ENCODE measurements around the gene ARRB1.

ARRB1 gene

GRCh38 chr11:75319035-75319877, 32.2 kb downstream of the ARRB1 start:
- no peak overlapping the region for H3K27ac ChIP-seq
- DNase-seq (ENCODE audit: low spot score), result no peak
- no peak for TF ChIP-seq CTCF (conservative IDR thresholded peaks at IDR 0.05; ENCODE audit: low read depth)
- CTCF ChIA-PET, result no interaction called here
- POLR2A ChIA-PET (ENCODE audit: low non-redundant PET), result no interaction called here

- ChIA-PET POLR2A (ENCODE audit: low non-redundant PET) (no interaction called here), CTCF (interaction anchor here (0.6 kb wide), 2 partner anchors 49 to 69 kb away, joined by 3 to 4 read pairs; no protein-coding TSS in a partner anchor)
- TF ChIP-seq CTCF (conservative IDR thresholded peaks at IDR 0.05; ENCODE audit: low read depth), result no peak
- no peak overlapping the region for H3K27ac ChIP-seq
- DNase-seq (ENCODE audit: low spot score), result no peak
These were observed 33.9 kb downstream of the ARRB1 start for GRCh38 chr11:75317446-75318122.

GRCh38 chr11:75315439-75315805, 36.0 kb downstream of the ARRB1 start:
- no peak for DNase-seq (ENCODE audit: low spot score)
- H3K27ac ChIP-seq, result no peak overlapping the region
- no peak for TF ChIP-seq CTCF (conservative IDR thresholded peaks at IDR 0.05; ENCODE audit: low read depth)
- ChIA-PET POLR2A (ENCODE audit: low non-redundant PET) (no interaction called here), CTCF (no interaction called here)

GRCh38 chr11:75314771-75315438, 36.6 kb downstream of the ARRB1 start:
- H3K27ac ChIP-seq, result no peak overlapping the region
- TF ChIP-seq CTCF (conservative IDR thresholded peaks at IDR 0.05; ENCODE audit: low read depth), result no peak
- DNase-seq (ENCODE audit: low spot score), result no peak
- ChIA-PET POLR2A (ENCODE audit: low non-redundant PET) (no interaction called here), CTCF (no interaction called here)

GRCh38 chr11:75313513-75314272, 37.8 kb downstream of the ARRB1 start:
- DNase-seq (ENCODE audit: low spot score), result no peak
- CTCF ChIA-PET, result interaction anchor here (0.5 to 0.7 kb wide), 2 partner anchors 45 to 174 kb away, joined by 4 read pairs; no protein-coding TSS in a partner anchor
- no peak overlapping the region for H3K27ac ChIP-seq
- no peak for TF ChIP-seq CTCF (conservative IDR thresholded peaks at IDR 0.05; ENCODE audit: low read depth)
- POLR2A ChIA-PET (ENCODE audit: low non-redundant PET), result no interaction called here

GRCh38 chr11:75312346-75312745, 39.1 kb downstream of the ARRB1 start:
- CTCF ChIA-PET, result interaction anchor here (0.8 kb wide), 1 partner anchor 72 kb away, joined by 3 read pairs; no protein-coding TSS in a partner anchor
- POLR2A ChIA-PET (ENCODE audit: low non-redundant PET), result no interaction called here
- no peak overlapping the region for H3K27ac ChIP-seq
- DNase-seq (ENCODE audit: low spot score), result no peak
- no peak for TF ChIP-seq CTCF (conservative IDR thresholded peaks at IDR 0.05; ENCODE audit: low read depth)
